WTC11 (cell line): Measurements from ENCODE around the gene CDH12. TPM values are rescaled to one million over a fixed set of nuclear protein-coding genes. Genes with fewer than 3 reads are reported as not detected.

Experiments
- ATAC-seq: fragments of 200-7000 bp; cut with Tn5 transposase; 2 replicates; pipeline ENCODE4 v1.10.0; 2021; ENCODE audit warnings: mild to moderate bottlenecking, moderate library complexity
- CTCF ChIA-PET: fragments of 300-600 bp; sonication (Branson Sonifier 250); formaldehyde crosslinking; loops from one replicate; lab custom pipeline; 2021; ENCODE audit warnings: antibody characterized with exemption; lab: Charles Lee
- POLR2A ChIA-PET: fragments of 350-600 bp; sonication (Branson Sonifier 250); formaldehyde crosslinking; loops from one replicate; lab custom pipeline; 2021; ENCODE audit warnings: antibody characterized with exemption; lab: Charles Lee
- DNase-seq: peaks from one replicate; pipeline ENCODE4 v3.0.0; 2021; ENCODE audit warnings: low spot score
- H3K27ac Mint-ChIP-seq: 2 replicates; pipeline ENCODE4 v1.8.0; 2021; ENCODE audit warnings: mixed read lengths
- H3K27me3 Mint-ChIP-seq: 2 replicates; pipeline ENCODE4 v1.8.0; 2021; ENCODE audit warnings: low read depth, mild to moderate bottlenecking, moderate library complexity, mixed read lengths
- H3K36me3 Mint-ChIP-seq: 2 replicates; pipeline ENCODE4 v1.8.0; 2021; ENCODE audit warnings: mixed read lengths
- H3K4me1 Mint-ChIP-seq: 2 replicates; pipeline ENCODE4 v1.8.0; 2022; ENCODE audit warnings: mixed read lengths
- H3K4me3 Mint-ChIP-seq: 2 replicates; pipeline ENCODE4 v1.8.0; 2021; ENCODE audit warnings: mild to moderate bottlenecking, moderate library complexity, mixed read lengths
- H3K9me3 Mint-ChIP-seq: 2 replicates; pipeline ENCODE4 v1.8.0; 2021; ENCODE audit warnings: mixed read lengths
- AFF4 ChIP-seq: sonication (generic); formaldehyde crosslinking; IDR thresholded peaks from 2 replicates; pipeline ENCODE4 v1.8.1; 2023; ENCODE audit warnings: mild to moderate bottlenecking, missing genetic modification reagents, borderline replicate concordance
- ATF6 ChIP-seq: sonication (generic); formaldehyde crosslinking; IDR thresholded peaks from 2 replicates; pipeline ENCODE4 v1.8.1; 2023; ENCODE audit warnings: mild to moderate bottlenecking, missing genetic modification reagents
- CBFB ChIP-seq: sonication (generic); formaldehyde crosslinking; IDR thresholded peaks from 2 replicates; pipeline ENCODE4 v1.8.1; 2022; ENCODE audit warnings: mild to moderate bottlenecking, low read depth, missing genetic modification reagents
- ESRRA ChIP-seq: sonication (generic); formaldehyde crosslinking; IDR thresholded peaks from 2 replicates; pipeline ENCODE4 v1.8.1; 2022; ENCODE audit warnings: mild to moderate bottlenecking, missing genetic modification reagents, borderline replicate concordance
- FOXP1 ChIP-seq: sonication (generic); formaldehyde crosslinking; IDR thresholded peaks from 2 replicates; pipeline ENCODE4 v1.8.0; 2022; ENCODE audit warnings: missing genetic modification reagents, mild to moderate bottlenecking, moderate library complexity, borderline replicate concordance
- IRF1 ChIP-seq: sonication (generic); formaldehyde crosslinking; IDR thresholded peaks from 2 replicates; pipeline ENCODE4 v1.8.0; 2023; ENCODE audit warnings: missing genetic modification reagents
- MAX ChIP-seq: sonication (generic); formaldehyde crosslinking; IDR thresholded peaks from 2 replicates; pipeline ENCODE4 v1.8.0; 2022; ENCODE audit warnings: mild to moderate bottlenecking, missing genetic modification reagents
- MLX ChIP-seq: sonication (generic); formaldehyde crosslinking; IDR thresholded peaks from 2 replicates; pipeline ENCODE4 v1.8.1; 2023; ENCODE audit warnings: mild to moderate bottlenecking, missing genetic modification reagents, moderate library complexity
- NFE2L1 ChIP-seq: sonication (generic); formaldehyde crosslinking; IDR thresholded peaks from 2 replicates; pipeline ENCODE4 v1.8.1; 2023; ENCODE audit warnings: missing genetic modification reagents
- STAT6 ChIP-seq: sonication (generic); formaldehyde crosslinking; conservative IDR thresholded peaks from 2 replicates; pipeline ENCODE4 v1.8.1; 2023; ENCODE audit warnings: mild to moderate bottlenecking, low read depth, missing genetic modification reagents, moderate library complexity
- TEAD4 ChIP-seq: sonication (generic); formaldehyde crosslinking; IDR thresholded peaks from 2 replicates; pipeline ENCODE4 v1.8.0; 2022; ENCODE audit warnings: mild to moderate bottlenecking, missing genetic modification reagents
- ZNF219 ChIP-seq: sonication (generic); formaldehyde crosslinking; IDR thresholded peaks from 2 replicates; pipeline ENCODE4 v1.8.0; 2023; ENCODE audit warnings: missing genetic modification reagents, mild to moderate bottlenecking, borderline replicate concordance
- ZNF263 ChIP-seq: sonication (generic); formaldehyde crosslinking; IDR thresholded peaks from 2 replicates; pipeline ENCODE4 v1.8.1; 2022; ENCODE audit warnings: low read depth, mild to moderate bottlenecking, moderate library complexity, missing genetic modification reagents
- ZNF317 ChIP-seq: sonication (generic); formaldehyde crosslinking; IDR thresholded peaks from 2 replicates; pipeline ENCODE4 v1.8.1; 2023; ENCODE audit warnings: low read depth, mild to moderate bottlenecking, moderate library complexity, missing genetic modification reagents, borderline replicate concordance
- ZNF416 ChIP-seq: fragments of 250-450 bp; sonication (Bioruptor Pico); IDR thresholded peaks from 2 replicates; pipeline ENCODE4 v1.9.0; 2021; ENCODE audit warnings: mild to moderate bottlenecking, inconsistent platforms
- ZNF423 ChIP-seq: fragments of 250-450 bp; sonication (Bioruptor Pico); IDR thresholded peaks from 2 replicates; pipeline ENCODE4 v2.1.2; 2022; ENCODE audit warnings: mild to moderate bottlenecking, moderate library complexity
- ZNF512 ChIP-seq: sonication (generic); formaldehyde crosslinking; IDR thresholded peaks from 2 replicates; pipeline ENCODE4 v1.8.1; 2022; ENCODE audit warnings: missing genetic modification reagents, borderline replicate concordance
- total RNA-seq: library from RNA; stranded (reverse); gene quantifications from 3 replicates; pipeline ENCODE4 v1.2.3, GENCODE V29; 2021

The CDH12 gene
- total RNA-seq, 1 experiment from 2014 or later = not detected

- no peaks in the 10 kb centered on the region for H3K27me3 Mint-ChIP-seq
- ATAC-seq (no peak), DNase-seq (no peak)
- H3K36me3 Mint-ChIP-seq = no peaks in the 10 kb centered on the region
- no peak overlapping the region for H3K27ac Mint-ChIP-seq
- TF ChIP-seq ATF6 (CRISPR knock-in tag) (no peak), ZNF512 (CRISPR knock-in tag) (no peak), ESRRA (no peak)
- ChIA-PET CTCF (no interaction called here), POLR2A (no interaction called here)
- H3K4me3 Mint-ChIP-seq = no peak overlapping the region
- no peaks in the 10 kb centered on the region for H3K4me1 Mint-ChIP-seq
- H3K9me3 Mint-ChIP-seq = no peaks in the 10 kb centered on the region
Measured at GRCh38 chr5:21823076-21823574, 1030.0 kb downstream of the CDH12 start.

GRCh38 chr5:21820527-21820926 lies 1032.6 kb downstream of the CDH12 start:
- DNase-seq = no peak
- ChIA-PET POLR2A (no interaction called here), CTCF (no interaction called here)
- H3K4me1 Mint-ChIP-seq = no peaks in the 10 kb centered on the region
- ATAC-seq = no peak
- H3K4me3 Mint-ChIP-seq = no peak overlapping the region
- no peaks in the 10 kb centered on the region for H3K36me3 Mint-ChIP-seq
- no peaks in the 10 kb centered on the region for H3K27me3 Mint-ChIP-seq
- TF ChIP-seq AFF4 (CRISPR knock-in tag) = no peak
- TF ChIP-seq ZNF317 (CRISPR knock-in tag) = no peak
- TF ChIP-seq ZNF416 (CRISPR knock-in tag) = no peak
- TF ChIP-seq, all 79 proteins: peak for 0
- Mint-ChIP-seq H3K27ac (no peak overlapping the region), H3K9me3 (no peaks in the 10 kb centered on the region)

GRCh38 chr5:21818370-21818720 lies 1034.8 kb downstream of the CDH12 start:
- Mint-ChIP-seq H3K9me3 (no peaks in the 10 kb centered on the region), H3K36me3 (no peaks in the 10 kb centered on the region), H3K27ac (no peak overlapping the region), H3K4me3 (no peak overlapping the region), H3K27me3 (no peaks in the 10 kb centered on the region), H3K4me1 (no peaks in the 10 kb centered on the region)
- DNase-seq (no peak), ATAC-seq (no peak)
- CTCF ChIA-PET = no interaction called here
- POLR2A ChIA-PET = no interaction called here
- no peak for TF ChIP-seq TEAD4 (CRISPR knock-in tag)
- no peak for TF ChIP-seq NFE2L1 (CRISPR knock-in tag)
- TF ChIP-seq ZNF263 (CRISPR knock-in tag) = no peak
- no peak for TF ChIP-seq MLX (CRISPR knock-in tag)
- TF ChIP-seq STAT6 (CRISPR knock-in tag) = no peak
- no peak for TF ChIP-seq ZNF423 (CRISPR knock-in tag)
- no peak for TF ChIP-seq MAX (CRISPR knock-in tag)
- no peak for TF ChIP-seq IRF1 (CRISPR knock-in tag)
- TF ChIP-seq CBFB = no peak
- no peak for TF ChIP-seq ZNF219 (CRISPR knock-in tag)
- TF ChIP-seq FOXP1 = no peak
